ENCODE measurements around the gene OPCML.

The OPCML gene

GRCh38 chr11:133021553-133021952, 510.7 kb downstream of the OPCML start:
- no peak overlapping the region for H3K4me3 ChIP-seq (IDR thresholded peaks at IDR 0.05; ENCODE audit: insufficient read depth, low read depth, low read length)
- TF ChIP-seq, protein P1, sequence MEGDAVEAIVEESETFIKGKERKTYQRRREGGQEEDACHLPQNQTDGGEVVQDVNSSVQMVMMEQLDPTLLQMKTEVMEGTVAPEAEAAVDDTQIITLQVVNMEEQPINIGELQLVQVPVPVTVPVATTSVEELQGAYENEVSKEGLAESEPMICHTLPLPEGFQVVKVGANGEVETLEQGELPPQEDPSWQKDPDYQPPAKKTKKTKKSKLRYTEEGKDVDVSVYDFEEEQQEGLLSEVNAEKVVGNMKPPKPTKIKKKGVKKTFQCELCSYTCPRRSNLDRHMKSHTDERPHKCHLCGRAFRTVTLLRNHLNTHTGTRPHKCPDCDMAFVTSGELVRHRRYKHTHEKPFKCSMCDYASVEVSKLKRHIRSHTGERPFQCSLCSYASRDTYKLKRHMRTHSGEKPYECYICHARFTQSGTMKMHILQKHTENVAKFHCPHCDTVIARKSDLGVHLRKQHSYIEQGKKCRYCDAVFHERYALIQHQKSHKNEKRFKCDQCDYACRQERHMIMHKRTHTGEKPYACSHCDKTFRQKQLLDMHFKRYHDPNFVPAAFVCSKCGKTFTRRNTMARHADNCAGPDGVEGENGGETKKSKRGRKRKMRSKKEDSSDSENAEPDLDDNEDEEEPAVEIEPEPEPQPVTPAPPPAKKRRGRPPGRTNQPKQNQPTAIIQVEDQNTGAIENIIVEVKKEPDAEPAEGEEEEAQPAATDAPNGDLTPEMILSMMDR (conservative IDR thresholded peaks at IDR 0.05; ENCODE audit: low read depth, low read length): no peak
- no peak overlapping the region for H3K4me2 ChIP-seq
- no peaks in the 10 kb centered on the region for H4K20me1 ChIP-seq (ENCODE audit: insufficient read depth)
- no peaks in the 10 kb centered on the region for H3K4me1 ChIP-seq (ENCODE audit: low read depth, poor library complexity, severe bottlenecking)
- H3K27ac ChIP-seq: no peak overlapping the region
- H3K79me2 ChIP-seq (ENCODE audit: insufficient read depth, low read depth): no peaks in the 10 kb centered on the region
- no peaks in the 10 kb centered on the region for H3K27me3 ChIP-seq (ENCODE audit: insufficient read depth, low read depth)
- no peak overlapping the region for H2AFZ ChIP-seq (ENCODE audit: low read depth)
- no peaks in the 10 kb centered on the region for H3K36me3 ChIP-seq (ENCODE audit: insufficient read depth)
- H3K9ac ChIP-seq: no peak overlapping the region

GRCh38 chr11:133020372-133020714, 512.0 kb downstream of the OPCML start:
- Histone ChIP-seq H2AFZ (ENCODE audit: low read depth) (no peak overlapping the region), H3K4me2 (no peak overlapping the region), H3K4me3 (IDR thresholded peaks at IDR 0.05; ENCODE audit: insufficient read depth, low read depth, low read length) (no peak overlapping the region), H3K4me1 (ENCODE audit: low read depth, poor library complexity, severe bottlenecking) (no peaks in the 10 kb centered on the region), H3K79me2 (ENCODE audit: insufficient read depth, low read depth) (no peaks in the 10 kb centered on the region), H3K27me3 (ENCODE audit: insufficient read depth, low read depth) (no peaks in the 10 kb centered on the region), H4K20me1 (ENCODE audit: insufficient read depth) (no peaks in the 10 kb centered on the region), H3K9ac (no peak overlapping the region), H3K36me3 (ENCODE audit: insufficient read depth) (no peaks in the 10 kb centered on the region), H3K27ac (no peak overlapping the region)
- TF ChIP-seq, protein P1 (conservative IDR thresholded peaks at IDR 0.05; ENCODE audit: low read depth, low read length): no peak

DNA sequence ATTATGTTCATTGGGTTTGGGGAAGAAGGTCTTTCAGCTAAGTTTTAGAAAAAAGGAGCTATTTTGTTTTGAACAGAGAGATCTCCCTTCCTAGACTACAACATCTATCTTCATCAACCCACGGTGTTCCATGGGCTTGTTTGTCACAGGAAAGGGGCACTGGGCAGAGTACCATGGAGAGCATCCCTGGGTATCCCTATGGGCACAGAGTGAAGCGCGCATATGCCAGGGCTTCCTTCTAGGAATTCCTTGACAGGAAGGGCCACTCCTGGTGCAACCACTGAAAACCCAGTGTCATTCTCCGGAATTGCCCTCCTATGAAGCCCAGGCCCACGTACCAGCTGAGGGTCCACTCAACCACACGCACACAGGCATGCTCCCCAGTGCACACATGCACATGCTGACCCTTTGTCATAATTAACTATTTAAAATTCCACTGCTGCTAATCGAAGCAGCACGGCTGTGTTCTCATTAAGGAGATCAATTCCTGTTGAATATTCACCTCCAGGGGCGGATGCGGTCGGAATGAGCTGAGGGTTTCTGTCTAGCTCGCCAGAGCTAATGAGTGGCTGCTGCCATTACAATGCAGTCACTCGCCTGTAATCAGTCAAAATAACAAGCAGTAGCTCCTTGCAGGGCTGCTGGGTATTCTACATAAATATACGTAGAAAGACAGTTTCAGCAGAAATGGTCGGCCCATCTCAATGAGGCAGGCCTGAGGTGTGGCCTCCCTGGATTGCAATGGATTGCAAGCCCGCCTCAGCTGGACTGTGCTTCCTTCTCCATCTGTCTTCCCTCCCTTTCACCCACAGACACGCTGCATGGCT, 512.5 kb downstream of the OPCML start:
- Histone ChIP-seq H3K79me2 (ENCODE audit: insufficient read depth, low read depth) (no peaks in the 10 kb centered on the region), H4K20me1 (ENCODE audit: insufficient read depth) (no peaks in the 10 kb centered on the region)
- TF ChIP-seq, protein P1 (conservative IDR thresholded peaks at IDR 0.05; ENCODE audit: low read depth, low read length): no peak

GRCh38 chr11:133015457-133015856, 516.8 kb downstream of the OPCML start:
- Histone ChIP-seq H3K4me3 (IDR thresholded peaks at IDR 0.05; ENCODE audit: insufficient read depth, low read depth, low read length) (no peak overlapping the region), H2AFZ (ENCODE audit: low read depth) (no peak overlapping the region), H3K4me1 (ENCODE audit: low read depth, poor library complexity, severe bottlenecking) (no peaks in the 10 kb centered on the region), H3K27ac (no peak overlapping the region), H3K79me2 (ENCODE audit: insufficient read depth, low read depth) (no peaks in the 10 kb centered on the region), H3K36me3 (ENCODE audit: insufficient read depth) (no peaks in the 10 kb centered on the region), H3K9ac (no peak overlapping the region), H4K20me1 (ENCODE audit: insufficient read depth) (no peaks in the 10 kb centered on the region), H3K4me2 (no peak overlapping the region), H3K27me3 (ENCODE audit: insufficient read depth, low read depth) (no peaks in the 10 kb centered on the region)
- TF ChIP-seq, protein P1 (conservative IDR thresholded peaks at IDR 0.05; ENCODE audit: low read depth, low read length): no peak

More for the DNA sequence above, 512.5 kb downstream of the OPCML start:
- Histone ChIP-seq H3K36me3 (ENCODE audit: insufficient read depth) (no peaks in the 10 kb centered on the region), H3K27me3 (ENCODE audit: insufficient read depth, low read depth) (no peaks in the 10 kb centered on the region), H2AFZ (ENCODE audit: low read depth) (no peak overlapping the region), H3K4me3 (IDR thresholded peaks at IDR 0.05; ENCODE audit: insufficient read depth, low read depth, low read length) (no peak overlapping the region), H3K27ac (no peak overlapping the region), H3K4me2 (no peak overlapping the region), H3K4me1 (ENCODE audit: low read depth, poor library complexity, severe bottlenecking) (no peaks in the 10 kb centered on the region), H3K9ac (no peak overlapping the region)

Measured in KMS-11 (cell line).